ENCODE results near the gene PTGDS. TPM values are rescaled to one million over a fixed set of nuclear protein-coding genes. Genes with fewer than 3 reads are reported as not detected.

The PTGDS gene
- total and polyA plus RNA-seq, 9 of the 15 experiments (the other 6 are each of a cell fraction or from before 2014, with no cell fraction given): 0.46 to 7.1 (median 2.0) TPM

- Histone ChIP-seq H3K9ac (ENCODE audit: insufficient read depth in 1 of 2, low read depth in 2 of 2, low read length in 2 of 2) (no peak overlapping the region), H3K27ac (ENCODE audit: extremely low read depth, low read depth, low read length) (no peak overlapping the region), H3K9me3 (replicated peaks; ENCODE audit: control insufficient read depth, insufficient read depth, low read depth, low read length) (no peaks in the 10 kb centered on the region), H4K20me1 (replicated peaks; ENCODE audit: control insufficient read depth, insufficient read depth, low read length) (peaks cover 4% of the 10 kb centered on the region; the same call in 1 of the 2 replicates), H3K9me1 (ENCODE audit: control insufficient read depth, insufficient read depth, low read length) (no peaks in the 10 kb centered on the region), H3K4me3 (no peak overlapping the region), H2AFZ (ENCODE audit: low read depth, low read length) (no peak overlapping the region), H3K36me3 (ENCODE audit: control insufficient read depth, insufficient read depth, low read length) (peaks cover 56% of the 10 kb centered on the region; the same call in 2 of the 3 replicates), H3K4me2 (ENCODE audit: insufficient read depth, low read length) (no peak overlapping the region), H3K27me3 (ENCODE audit: control insufficient read depth in 2 of 2, insufficient read depth in 2 of 2, low read length in 2 of 2) (no peaks in the 10 kb centered on the region), H3K4me1 (replicated peaks in 1 of 2; ENCODE audit: control insufficient read depth in 2 of 2, insufficient read depth in 2 of 2, low read length in 2 of 2) (peaks cover 10% of the 10 kb centered on the region in 2 experiments; a peak in 4 of 5 replicates), H3K79me2 (ENCODE audit: control insufficient read depth, insufficient read depth, low read length) (no peaks in the 10 kb centered on the region)
- CTCF ChIA-PET (ENCODE audit: low intra/inter-chr PET ratio): no interaction called here
- TF ChIP-seq ZNF175 (CRISPR knock-in tag; IDR thresholded peaks at IDR 0.05; ENCODE audit: low read depth) (no peak), ZNF655 (CRISPR knock-in tag; IDR thresholded peaks at IDR 0.05) (no peak)
- DNase-seq (ENCODE audit: extremely low read depth in 1 of 4, low spot score in 3 of 4) (no peak), FAIRE-seq (no peak), ATAC-seq (no peak)
- intact Hi-C loops (cut with micrococcal nuclease): no loop called here
- no TSS peak for BruUV-seq (replicated peaks)
- POLR2A ChIA-PET: interaction anchor here (0.7 kb wide), 1 partner anchor 103 kb away, joined by 5 read pairs; no protein-coding TSS in a partner anchor
- WGBS (ENCODE audit: insufficient coverage, low coverage, missing lambda C conversion rate): 96% methylated on average over 2 of the region's 2 CpGs
- in situ Hi-C loops (cut with MboI): no loop called here
Observed at GRCh38 chr9:136931611-136932130, 45.6 kb upstream of the PTGDS start.

GRCh38 chr9:136934277-136934676 is 43.0 kb upstream of the PTGDS start:
- Histone ChIP-seq H3K27me3 (ENCODE audit: control insufficient read depth in 2 of 2, insufficient read depth in 2 of 2, low read length in 2 of 2) (no peaks in the 10 kb centered on the region), H3K27ac (ENCODE audit: extremely low read depth, low read depth, low read length) (no peak overlapping the region), H3K9me3 (replicated peaks; ENCODE audit: control insufficient read depth, insufficient read depth, low read depth, low read length) (no peaks in the 10 kb centered on the region), H2AFZ (ENCODE audit: low read depth, low read length) (no peak overlapping the region), H3K9me1 (ENCODE audit: control insufficient read depth, insufficient read depth, low read length) (no peaks in the 10 kb centered on the region), H3K4me3 (no peak overlapping the region), H3K36me3 (ENCODE audit: control insufficient read depth, insufficient read depth, low read length) (peaks cover 44% of the 10 kb centered on the region; the same call in 2 of the 3 replicates), H3K79me2 (ENCODE audit: control insufficient read depth, insufficient read depth, low read length) (no peaks in the 10 kb centered on the region), H3K4me2 (ENCODE audit: insufficient read depth, low read length) (no peak overlapping the region), H4K20me1 (replicated peaks; ENCODE audit: control insufficient read depth, insufficient read depth, low read length) (no peaks in the 10 kb centered on the region), H3K4me1 (replicated peaks in 1 of 2; ENCODE audit: control insufficient read depth in 2 of 2, insufficient read depth in 2 of 2, low read length in 2 of 2) (peaks cover 0 to 6% of the 10 kb centered on the region in 2 experiments; a peak in 1 of 5 replicates), H3K9ac (ENCODE audit: insufficient read depth in 1 of 2, low read depth in 2 of 2, low read length in 2 of 2) (no peak overlapping the region)
- BruUV-seq (replicated peaks): no TSS peak
- ChIA-PET CTCF (ENCODE audit: low intra/inter-chr PET ratio) (no interaction called here), POLR2A (no interaction called here)
- ATAC-seq: no peak
- FAIRE-seq: no peak
- in situ Hi-C loops (cut with MboI): no loop called here
- DNase-seq (ENCODE audit: extremely low read depth in 1 of 4, low spot score in 3 of 4): no peak
- intact Hi-C loops (cut with micrococcal nuclease): no loop called here
- WGBS (ENCODE audit: insufficient coverage, low coverage, missing lambda C conversion rate): 84% methylated on average over 3 of the region's 3 CpGs
- TF ChIP-seq, protein P1, sequence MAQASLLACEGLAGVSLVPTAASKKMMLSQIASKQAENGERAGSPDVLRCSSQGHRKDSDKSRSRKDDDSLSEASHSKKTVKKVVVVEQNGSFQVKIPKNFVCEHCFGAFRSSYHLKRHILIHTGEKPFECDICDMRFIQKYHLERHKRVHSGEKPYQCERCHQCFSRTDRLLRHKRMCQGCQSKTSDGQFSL (CRISPR knock-in tag; IDR thresholded peaks at IDR 0.05): no peak
- TF ChIP-seq, protein P1 (tag; IDR thresholded peaks at IDR 0.05): no peak
- no peak for TF ChIP-seq POLR2B (IDR thresholded peaks at IDR 0.05; ENCODE audit: low read depth, partially characterized antibody)
- TF ChIP-seq, protein P2, sequence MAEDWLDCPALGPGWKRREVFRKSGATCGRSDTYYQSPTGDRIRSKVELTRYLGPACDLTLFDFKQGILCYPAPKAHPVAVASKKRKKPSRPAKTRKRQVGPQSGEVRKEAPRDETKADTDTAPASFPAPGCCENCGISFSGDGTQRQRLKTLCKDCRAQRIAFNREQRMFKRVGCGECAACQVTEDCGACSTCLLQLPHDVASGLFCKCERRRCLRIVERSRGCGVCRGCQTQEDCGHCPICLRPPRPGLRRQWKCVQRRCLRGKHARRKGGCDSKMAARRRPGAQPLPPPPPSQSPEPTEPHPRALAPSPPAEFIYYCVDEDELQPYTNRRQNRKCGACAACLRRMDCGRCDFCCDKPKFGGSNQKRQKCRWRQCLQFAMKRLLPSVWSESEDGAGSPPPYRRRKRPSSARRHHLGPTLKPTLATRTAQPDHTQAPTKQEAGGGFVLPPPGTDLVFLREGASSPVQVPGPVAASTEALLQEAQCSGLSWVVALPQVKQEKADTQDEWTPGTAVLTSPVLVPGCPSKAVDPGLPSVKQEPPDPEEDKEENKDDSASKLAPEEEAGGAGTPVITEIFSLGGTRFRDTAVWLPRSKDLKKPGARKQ (CRISPR knock-in tag; IDR thresholded peaks at IDR 0.05): no peak
- TF ChIP-seq ZNF444 (CRISPR knock-in tag; IDR thresholded peaks at IDR 0.05): no peak
- no peak for TF ChIP-seq THAP7 (CRISPR knock-in tag; IDR thresholded peaks at IDR 0.05)
- no peak for TF ChIP-seq BRD4 (IDR thresholded peaks at IDR 0.05)
